CD4-positive, alpha-beta T cell treated with Interleukin-15 for 1 hour (primary cell): ENCODE data around the gene BARHL1.

Source experiments
- DNase-seq: peaks from one replicate; pipeline ENCODE4 v3.0.0-alpha.2; 2020

BARHL1 gene

DNA sequence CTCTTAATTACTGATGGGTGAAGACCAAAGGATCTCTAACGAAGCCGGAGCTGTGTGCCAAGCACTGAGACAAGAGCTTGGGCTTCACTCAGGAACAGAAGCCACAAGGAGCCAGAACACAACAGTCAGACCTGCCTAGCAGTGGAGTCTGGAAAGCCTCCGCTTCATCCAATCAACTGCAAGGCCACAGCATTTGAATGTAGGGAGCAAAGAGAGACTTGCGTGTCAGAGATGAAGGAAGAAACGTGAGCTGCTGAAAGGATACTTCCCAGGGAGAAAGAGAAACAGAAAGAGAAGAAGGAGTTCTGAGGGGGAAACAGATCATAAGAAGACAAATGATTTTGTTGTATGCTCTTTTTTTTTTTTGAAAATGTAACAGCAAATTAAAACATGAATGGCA, 43.9 kb downstream of the BARHL1 start:
- DNase-seq, result no peak

DNA sequence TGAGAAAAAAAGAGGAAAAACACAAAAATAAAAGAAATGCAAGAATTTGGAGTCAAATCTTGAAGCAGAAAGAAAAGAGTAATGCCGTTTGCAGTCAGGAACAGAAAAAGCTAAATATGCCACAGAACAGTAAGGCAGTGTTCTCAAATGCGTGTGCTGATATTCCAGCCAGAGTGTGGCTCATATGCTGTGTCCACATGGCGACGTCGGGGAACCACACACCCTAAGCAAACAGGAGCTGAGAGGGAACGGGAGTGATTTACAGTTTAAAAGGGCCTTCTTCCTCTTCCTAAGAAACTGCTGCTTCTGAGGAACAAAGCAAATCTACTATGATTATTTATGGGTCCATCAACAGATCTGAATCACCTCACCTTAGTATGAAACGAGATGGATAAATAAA, 44.7 kb downstream of the BARHL1 start:
- no peak for DNase-seq

DNA sequence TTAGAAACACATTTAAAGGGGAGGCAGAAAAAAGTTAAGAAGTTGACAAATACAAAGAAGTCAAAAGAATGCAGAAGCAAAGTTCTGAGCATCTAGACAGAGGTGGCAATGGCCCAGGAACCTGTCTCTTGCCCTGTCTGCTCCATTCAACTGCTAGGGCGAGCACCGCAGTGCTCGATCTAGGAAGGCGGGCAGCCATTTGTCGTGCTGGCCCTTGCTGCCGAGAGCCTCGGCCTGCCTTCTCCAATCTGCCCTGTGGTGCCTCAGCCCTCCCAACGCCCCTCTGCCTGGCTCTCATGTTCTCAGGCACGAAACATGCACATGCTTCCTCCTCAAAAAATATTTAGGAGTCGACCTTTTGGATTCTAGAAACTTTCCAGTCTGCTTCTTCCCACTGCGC, 45.2 kb downstream of the BARHL1 start:
- no peak for DNase-seq

DNA sequence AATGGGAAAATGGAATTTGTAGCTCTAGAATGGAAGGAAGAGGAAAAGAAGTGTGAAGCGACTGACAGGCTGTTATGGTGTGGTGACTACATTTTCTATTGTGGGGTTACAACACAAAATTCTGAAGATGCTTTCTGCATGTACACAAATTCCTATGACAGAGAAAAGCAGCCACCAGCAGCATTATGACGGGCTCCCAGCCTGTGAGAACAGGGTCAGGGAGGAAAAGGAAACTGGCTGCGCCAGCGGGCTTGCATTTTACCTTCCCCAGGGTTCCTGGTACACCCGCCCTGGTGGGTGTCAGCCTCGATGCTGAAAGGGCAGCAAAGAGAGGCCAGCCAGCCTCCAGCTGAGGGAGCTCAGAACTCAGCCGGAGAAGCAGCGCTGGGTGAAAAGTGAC, 46.3 kb downstream of the BARHL1 start:
- no peak for DNase-seq

DNA sequence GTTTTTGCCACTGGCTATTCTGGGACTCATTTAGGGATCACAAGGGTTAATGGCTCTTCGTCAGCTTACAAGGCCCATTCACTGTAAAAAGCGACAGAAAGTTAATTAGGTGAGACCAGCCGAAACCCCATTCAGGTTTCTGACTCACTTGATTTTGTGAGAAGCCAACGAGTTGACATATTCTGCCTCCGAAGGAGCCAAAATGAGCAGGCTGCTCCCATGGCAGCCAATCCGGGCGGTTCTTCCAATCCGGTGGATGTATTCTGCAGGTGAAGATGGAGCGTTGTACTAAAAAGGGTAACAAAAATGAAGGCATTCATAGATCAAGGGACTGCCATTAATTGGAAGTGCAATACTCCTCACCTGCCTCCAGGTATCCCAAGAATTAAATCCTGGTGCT, 47.7 kb downstream of the BARHL1 start:
- DNase-seq, result no peak

DNA sequence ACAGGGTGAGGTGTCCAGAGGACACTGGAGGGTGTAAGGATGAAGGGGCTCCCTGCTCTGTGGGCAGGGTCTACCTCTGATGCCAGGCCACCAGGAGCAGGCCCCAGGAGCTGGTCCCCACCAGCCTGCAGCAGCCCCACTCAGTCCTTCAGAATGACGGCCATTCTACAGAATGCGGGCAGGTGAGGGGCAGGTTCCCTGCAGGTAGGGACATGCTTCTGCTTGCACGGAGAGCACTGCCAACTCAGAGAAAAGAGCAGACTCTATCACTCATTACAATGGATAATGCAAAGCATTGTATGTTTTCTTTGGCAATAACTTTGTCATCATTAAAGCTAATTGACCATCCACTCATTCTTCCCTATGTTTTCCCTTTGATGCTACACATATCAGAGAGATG, 48.4 kb downstream of the BARHL1 start:
- no peak for DNase-seq

DNA sequence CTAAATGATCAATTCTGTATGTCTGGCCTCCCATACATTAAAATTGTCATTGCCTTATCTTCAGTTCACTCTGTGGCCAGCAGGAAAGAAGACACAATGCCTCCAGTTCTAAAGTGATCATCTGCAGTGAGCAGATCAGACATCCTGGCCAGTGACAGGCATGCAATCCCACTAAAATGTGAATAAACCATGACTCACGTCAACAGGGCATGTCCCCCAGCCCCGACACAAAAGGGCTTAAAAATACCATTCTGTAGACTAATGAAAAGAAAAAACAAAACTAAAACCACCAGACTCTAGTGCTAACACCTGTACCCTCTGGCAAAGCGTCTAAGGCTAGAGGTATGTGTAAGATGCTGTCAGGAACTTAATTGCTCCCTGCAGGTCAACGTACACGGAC, 48.9 kb downstream of the BARHL1 start:
- no peak for DNase-seq

DNA sequence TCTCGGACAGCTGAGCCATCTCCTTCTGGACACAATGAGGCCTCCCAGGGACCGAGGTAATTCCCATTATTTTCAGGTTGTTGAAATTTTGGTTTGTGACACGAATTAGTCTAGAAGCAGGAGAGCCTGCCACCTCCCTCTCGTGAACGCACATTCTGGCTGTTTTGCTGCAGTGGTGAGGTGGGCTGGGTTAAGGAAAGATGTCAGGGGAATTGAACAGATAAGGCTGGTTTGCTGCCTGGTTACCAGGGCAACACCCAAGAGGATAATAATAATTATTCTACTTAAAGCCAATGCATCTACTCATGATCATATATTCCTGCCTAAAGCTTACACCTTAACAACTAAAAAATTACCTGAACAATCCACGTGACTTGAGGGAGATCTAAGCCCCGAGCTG, 49.3 kb downstream of the BARHL1 start:
- DNase-seq, result no peak

DNA sequence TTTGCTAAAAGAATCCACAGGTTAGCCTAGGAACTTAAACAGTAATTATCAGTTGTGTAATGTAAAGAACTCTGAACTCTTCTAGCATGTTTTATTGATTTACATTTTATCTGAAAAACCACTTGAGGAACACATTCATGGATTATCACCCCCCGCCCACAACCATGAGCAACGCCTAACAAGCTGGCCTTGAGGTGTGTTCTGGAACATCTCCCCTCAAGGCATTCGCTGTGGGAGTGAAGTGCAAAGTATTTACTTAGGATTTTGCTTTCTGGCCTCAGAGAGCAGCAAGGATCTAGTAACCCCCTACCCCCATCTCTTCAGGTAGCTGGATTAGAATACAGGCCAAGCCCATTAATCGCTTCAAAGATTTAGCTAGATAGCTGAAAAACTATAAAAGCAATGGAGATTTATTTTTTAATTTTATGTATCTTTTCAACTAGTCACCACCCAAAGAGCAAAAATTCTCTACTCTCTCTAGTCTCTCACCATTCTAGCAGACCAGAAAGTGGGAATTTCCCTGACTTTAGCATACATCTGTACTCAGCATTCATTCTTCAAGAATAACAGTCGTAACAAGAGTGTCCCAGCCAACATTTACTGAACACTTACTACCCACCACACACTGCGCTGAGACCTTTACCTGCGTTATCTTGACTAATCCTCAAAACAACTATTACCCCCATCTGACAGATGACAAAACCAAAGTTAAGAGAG, 50.2 kb downstream of the BARHL1 start:
- DNase-seq, result no peak

DNA sequence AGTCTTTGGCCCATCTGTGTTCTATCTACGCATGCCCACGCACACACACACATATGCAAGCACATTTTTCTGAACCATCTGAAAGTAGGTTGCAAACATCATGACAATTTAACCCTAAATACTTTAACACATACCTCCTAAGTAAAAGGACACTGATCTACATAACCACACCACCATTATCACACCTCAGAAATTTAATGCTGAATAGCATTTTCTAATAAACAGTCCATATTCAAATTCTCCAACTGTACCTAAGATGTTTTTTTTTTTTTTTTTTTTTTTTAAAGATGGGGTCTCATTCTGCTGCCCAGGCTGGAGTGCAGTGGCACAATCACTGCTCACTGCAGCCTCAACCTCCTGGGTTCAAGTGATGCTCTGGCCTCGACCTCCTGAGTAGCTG, 51.9 kb downstream of the BARHL1 start:
- DNase-seq, result no peak

DNA sequence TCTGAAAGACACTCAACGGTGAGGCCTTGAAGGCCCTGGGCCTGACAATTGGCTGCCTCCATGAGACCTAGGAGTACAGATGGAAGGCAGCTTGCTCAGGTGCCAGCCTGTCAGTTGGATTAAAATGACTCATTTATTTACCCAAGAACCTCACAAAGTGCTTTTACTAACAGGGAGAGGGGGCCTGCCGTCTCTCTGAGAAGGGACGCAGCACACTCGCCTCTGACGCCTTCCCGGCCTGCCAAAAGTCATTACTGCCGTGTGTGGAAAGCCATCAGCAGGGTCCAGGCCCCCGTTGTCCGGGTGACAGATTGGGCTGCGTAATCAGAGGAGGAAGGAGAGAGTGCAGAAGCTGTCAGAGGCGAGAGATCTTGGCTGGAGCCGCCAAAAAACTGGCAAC, 54.9 kb downstream of the BARHL1 start:
- no peak for DNase-seq

DNA sequence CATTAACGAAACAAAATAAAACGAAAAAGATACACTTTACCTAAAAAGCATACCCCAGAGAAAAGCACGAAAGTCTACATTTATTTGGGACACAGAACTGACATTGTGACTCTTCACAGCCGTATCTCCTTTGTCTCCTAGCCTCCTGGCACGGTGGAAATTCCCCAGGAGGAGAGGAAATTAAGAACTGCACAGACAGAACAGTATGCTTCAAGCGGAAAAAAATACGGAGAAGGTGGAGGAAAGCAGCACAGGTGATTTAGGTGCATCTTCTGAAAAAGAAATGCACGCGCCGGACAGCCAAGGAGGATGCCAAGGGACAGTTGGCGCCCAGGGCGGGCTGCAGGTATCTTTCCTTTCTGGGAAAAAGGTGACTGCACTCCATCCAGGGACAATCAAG, 55.4 kb downstream of the BARHL1 start:
- no peak for DNase-seq

DNA sequence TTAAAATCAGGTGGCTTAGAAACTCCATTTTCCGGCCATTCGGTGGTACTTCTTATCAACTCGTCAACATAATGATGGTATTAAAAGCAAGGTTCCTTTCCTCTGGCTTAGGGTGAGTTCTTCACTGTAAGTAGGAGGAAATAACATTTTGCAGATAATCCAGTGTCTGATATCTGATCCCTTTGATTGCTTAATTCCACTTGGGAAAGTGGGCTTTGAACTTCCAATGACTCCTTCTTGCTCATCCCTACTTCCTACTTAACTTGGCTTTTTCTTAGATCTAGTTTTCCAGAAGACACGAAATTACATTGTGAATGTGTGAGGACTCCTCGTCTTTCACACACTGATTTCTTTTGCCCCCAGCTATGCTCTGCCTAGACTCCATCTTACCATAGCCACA, 55.8 kb downstream of the BARHL1 start:
- no peak for DNase-seq

DNA sequence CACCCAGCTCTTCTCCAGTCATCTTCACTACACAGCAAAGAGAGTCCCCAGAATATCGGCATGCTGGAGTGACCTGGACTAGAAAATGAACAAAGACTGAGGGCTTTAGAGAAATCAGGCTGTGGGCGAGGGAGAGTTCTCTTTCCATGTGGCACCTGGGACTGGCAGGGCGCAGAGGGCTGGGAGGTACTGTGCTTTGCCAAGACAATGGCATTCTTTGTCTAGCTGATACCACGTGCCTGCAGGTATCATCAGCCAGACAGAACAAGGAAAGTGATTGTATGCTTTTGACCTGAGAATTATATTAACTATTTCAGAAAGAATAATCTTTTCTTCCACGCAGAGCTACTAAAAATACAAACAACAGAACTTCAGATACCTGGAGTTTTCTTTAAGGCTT, 56.9 kb downstream of the BARHL1 start:
- DNase-seq, result no peak
